Measurements from ENCODE around the gene ZFP64.
A peak's percentile ranks its signal among the peaks of the same experiment; 100 is the strongest.
"Not testable (repeated sequence)": the region's sequence is repeated elsewhere in the genome, so short reads cannot be mapped to it uniquely, and the experiment has no call there.

ZFP64 gene

DNA sequence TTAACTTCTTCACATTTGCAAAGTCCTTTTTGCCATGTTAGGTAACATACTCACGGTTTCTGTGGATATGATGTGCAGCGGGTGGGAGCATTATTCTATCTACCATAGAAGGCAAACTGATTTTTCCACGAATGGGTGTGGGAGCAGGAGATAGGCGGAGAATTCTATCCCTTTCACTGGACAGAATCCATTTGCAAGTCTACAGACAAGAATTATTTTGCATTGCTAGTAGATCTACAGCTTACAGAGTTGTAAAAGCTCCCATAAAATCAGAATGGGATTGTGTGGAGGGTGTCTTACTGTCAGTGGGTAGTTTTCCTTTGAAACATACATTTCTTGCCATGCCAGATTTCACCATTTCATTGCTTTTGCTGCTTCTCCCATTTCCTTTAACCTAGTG, 22.4 kb upstream of the ZFP64 start:
- Mint-ChIP-seq H3K4me1 (no peaks in the 10 kb centered on the region), H3K9me3 (peaks cover 12 to 23% of the 10 kb centered on the region in 2 donors), H3K4me3 (no peak overlapping the region), H3K27ac (no peak overlapping the region), H3K27me3 (peaks cover 41% of the 10 kb centered on the region)
- no peak for DNase-seq
- ATAC-seq = no peak

DNA sequence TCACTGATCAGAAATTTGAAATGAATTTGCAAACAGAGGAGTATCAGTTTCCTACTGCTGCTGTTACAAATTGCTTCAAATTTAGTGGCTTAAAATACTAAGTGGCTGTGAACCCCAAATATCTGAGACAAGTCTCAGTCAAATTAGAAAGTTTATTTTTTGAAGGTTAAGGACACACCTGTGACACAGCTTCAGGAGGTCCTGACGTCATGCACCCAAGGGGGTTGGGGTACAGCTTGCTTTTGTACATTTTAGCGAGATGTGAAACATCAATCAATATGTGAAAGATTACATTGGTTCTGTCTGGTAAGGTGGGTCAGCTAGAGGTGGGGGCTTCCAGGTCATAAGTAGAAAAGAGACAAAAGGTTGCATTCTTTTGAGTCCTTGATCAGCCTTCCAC, 21.4 kb upstream of the ZFP64 start:
- Mint-ChIP-seq H3K27me3 (peaks cover 44% of the 10 kb centered on the region), H3K4me1 (no peaks in the 10 kb centered on the region), H3K4me3 (no peak overlapping the region), H3K27ac (no peak overlapping the region), H3K9me3 (peaks cover 12 to 23% of the 10 kb centered on the region in 2 donors)
- DNase-seq = no peak
- no peak for ATAC-seq

DNA sequence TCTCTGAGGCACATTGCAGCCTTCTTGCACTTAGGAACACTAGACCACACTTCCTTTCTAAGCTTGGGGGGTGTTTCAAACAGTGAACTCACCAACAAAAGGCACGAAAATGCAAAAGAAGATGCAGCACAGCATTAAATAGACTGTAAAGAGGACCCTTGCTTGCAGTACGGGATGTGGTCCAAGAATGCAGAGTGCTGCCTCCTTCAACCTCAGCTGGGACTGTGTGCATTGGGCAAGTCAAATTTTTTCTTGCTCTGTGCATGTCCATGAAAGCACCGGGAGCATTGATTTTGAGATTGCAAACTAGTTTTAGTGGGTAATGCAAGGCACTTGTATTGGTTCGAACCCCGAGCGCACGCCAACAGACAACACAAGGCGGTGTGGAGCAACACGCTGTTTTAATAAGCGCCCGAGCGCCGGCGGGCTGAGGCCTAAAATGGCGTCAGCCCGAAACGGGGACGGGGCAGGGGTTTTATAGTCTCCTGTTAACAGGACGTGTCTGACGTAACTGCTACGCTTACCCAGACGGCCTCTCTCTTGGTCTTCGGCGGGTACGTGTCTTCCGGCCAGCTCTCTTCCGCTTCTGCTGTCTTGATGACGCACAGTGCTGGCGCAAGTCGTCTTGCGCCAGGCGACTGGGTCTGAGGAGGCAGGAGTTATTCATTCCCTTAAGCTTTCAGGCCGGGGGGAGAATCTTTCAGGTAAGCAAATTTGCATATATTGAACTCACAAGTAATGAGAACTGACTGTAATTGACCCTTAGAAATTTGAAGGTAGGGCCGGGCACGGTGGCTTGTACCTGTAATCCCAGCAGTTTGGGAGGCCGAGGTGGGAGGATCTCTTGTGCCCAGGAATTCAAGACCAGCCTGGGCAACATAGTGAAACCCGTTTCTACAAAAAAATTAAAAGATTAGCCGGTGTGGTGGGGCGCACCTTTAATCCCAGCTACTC, 18.7 kb upstream of the ZFP64 start:
- no peak for DNase-seq
- peaks cover 5 to 13% of the 10 kb centered on the region in 2 donors for H3K9me3 Mint-ChIP-seq
- no peaks in the 10 kb centered on the region for H3K4me1 Mint-ChIP-seq
- no peak overlapping the region for H3K27ac Mint-ChIP-seq
- H3K27me3 Mint-ChIP-seq = peaks cover 31% of the 10 kb centered on the region
- H3K4me3 Mint-ChIP-seq = no peak overlapping the region
- no peak for ATAC-seq

DNA sequence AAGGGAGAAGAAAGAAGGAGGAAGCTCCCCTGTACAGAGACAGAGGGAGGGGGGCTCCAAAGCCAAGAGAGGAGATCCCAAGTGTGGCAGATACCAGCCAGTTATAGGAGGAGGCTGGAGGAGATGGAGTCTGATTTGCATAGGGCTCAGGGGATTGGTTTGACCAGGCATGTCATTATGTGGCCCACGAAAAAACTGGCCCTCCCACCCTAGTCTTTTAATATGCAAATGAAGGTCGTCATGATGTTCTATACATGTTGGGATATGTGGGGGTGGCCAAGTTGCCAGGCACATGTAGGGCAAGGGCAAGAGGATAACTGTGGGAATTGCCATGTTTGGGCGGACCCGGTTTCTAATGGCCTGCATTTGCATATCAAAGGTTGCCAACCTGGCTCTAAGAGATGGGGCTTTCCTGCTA, 17.6 kb upstream of the ZFP64 start:
- ATAC-seq (no peak), DNase-seq (no peak)
- Mint-ChIP-seq H3K4me1 (no peaks in the 10 kb centered on the region), H3K27me3 (peaks cover 31% of the 10 kb centered on the region), H3K4me3 (no peak overlapping the region), H3K27ac (no peak overlapping the region), H3K9me3 (peaks cover 5 to 13% of the 10 kb centered on the region in 2 donors)

DNA sequence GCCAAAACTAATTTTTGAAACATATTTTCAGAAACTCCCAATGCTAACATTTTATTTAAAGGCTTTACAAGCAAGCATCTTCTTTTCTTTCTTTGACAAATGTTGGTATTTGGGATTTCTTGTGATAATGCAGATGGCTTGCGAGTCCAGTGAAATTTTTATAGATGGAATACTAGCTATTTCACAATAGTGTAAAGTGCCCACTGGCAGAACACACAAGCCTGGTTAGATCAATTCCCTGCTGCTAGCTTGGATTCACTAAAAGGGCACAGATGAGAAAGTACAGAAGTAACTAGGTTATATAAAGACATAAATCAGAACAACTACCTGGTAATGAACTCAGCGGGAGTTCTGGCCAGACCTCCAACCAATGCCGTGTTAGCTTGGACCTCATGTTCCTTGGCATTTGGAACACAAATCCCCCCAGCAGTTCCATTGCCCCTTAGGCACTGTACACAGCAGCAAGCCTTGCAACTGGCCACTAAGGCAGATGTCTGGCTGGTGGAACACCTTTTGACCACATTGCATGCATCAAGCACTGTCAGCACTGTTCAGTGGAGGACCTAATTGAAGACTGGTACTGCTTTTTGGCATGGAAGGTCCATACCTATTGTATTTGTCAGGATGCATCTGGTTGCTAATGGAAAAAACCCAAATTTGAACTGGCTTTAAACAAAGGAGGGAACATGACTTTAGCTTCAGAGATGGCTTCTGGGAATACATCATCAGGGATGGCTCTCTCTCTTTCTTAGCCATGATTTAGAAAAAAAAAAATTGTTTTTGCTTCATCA, 15.6 kb upstream of the ZFP64 start:
- Mint-ChIP-seq H3K4me1 (no peaks in the 10 kb centered on the region), H3K27ac (no peak overlapping the region), H3K9me3 (peaks cover 5 to 13% of the 10 kb centered on the region in 2 donors), H3K27me3 (peaks cover 11% of the 10 kb centered on the region), H3K4me3 (no peak overlapping the region)
- DNase-seq (no peak), ATAC-seq (no peak)

DNA sequence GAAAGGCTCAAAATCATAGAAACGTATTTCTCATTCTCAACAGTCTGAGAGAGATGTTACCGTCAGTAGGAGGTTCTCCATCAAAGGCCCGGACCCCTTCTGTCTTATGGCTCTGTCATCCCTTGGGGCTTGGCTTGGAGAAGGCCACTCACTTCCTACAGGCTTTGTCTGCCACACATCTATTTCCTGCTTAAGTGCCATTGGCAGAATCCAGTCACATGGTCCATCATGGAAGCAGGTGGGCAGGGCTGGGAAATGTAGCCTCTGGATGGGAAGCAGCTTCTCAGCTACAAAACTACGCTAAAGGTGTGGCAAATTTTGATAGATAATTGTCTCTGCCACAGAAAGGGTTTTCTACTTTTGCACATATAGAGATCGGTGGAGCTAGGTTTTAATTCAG, 12.6 kb upstream of the ZFP64 start:
- Mint-ChIP-seq H3K27me3 (peaks cover 8% of the 10 kb centered on the region), H3K4me1 (no peaks in the 10 kb centered on the region), H3K27ac (peak overlapping the region in 1 of 2 donors; percentile 20), H3K4me3 (no peak overlapping the region), H3K9me3 (no peaks in the 10 kb centered on the region)
- DNase-seq = no peak
- no peak for ATAC-seq

DNA sequence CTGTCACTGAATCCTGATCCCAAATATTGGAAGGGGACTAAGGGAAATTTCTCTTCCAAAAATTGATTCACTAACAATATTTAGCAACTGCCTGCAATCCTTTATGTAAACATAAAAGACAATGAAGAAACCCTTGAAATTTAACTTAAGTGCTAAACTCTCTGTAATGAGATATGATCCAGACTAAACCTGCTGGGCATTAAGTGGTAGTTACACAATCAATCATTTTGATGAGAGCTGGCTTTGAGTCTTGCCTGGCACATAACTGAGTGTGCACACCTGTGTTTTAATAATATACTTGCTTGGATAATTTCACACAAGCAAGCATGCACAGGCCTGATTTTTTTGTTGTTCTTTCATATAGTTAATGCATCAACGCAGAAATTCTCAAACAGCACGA, 9.8 kb upstream of the ZFP64 start:
- DNase-seq = no peak
- Mint-ChIP-seq H3K27ac (no peak overlapping the region), H3K4me1 (no peaks in the 10 kb centered on the region), H3K27me3 (no peaks in the 10 kb centered on the region), H3K9me3 (no peaks in the 10 kb centered on the region), H3K4me3 (no peak overlapping the region)
- no peak for ATAC-seq

DNA sequence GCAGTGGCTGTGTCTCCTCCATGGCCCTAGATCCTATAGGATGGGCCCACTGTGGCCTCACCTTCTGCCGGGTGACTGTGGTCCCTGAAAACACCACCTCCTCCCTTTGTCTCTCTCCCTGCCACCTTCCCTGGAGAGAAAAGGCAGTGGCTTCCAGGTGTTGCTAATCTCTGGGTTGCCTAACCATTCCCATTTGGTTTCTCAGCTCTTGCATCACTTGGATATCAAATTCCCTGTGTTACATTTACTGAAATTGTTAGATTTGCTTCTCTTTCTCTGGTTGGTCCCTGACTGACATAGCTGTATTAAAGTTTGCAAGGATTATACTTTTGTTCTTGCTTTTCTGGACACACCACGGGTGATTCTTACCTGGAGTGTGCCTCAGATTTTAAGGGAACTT, 9.3 kb upstream of the ZFP64 start:
- Mint-ChIP-seq H3K4me3 (no peak overlapping the region), H3K4me1 (no peaks in the 10 kb centered on the region), H3K27me3 (no peaks in the 10 kb centered on the region), H3K9me3 (no peaks in the 10 kb centered on the region), H3K27ac (peak overlapping the region in 1 of 2 donors; percentile 63)
- ATAC-seq (no peak), DNase-seq (no peak)

DNA sequence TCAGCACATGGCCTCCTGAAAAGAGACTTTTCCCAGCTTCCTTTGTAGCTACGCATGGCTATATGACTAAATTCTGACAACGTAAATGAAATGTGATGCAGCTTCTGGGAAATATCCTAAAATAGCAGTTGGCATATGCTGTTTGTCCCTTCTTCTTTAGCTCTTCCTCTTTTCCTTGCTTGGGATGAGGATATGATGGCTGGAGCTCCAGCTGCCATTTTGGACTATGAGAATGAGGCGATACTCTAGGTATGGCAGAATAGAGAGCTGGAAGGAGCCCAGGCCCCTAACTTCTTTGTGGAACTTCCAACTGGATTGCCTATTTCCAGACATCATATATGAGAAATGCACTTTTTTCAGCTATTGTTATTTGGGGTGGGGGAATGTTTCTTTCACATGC, 5.3 kb upstream of the ZFP64 start:
- Mint-ChIP-seq H3K4me1 (peaks cover 12% of the 10 kb centered on the region), H3K27ac (no peak overlapping the region), H3K27me3 (no peaks in the 10 kb centered on the region), H3K4me3 (no peak overlapping the region), H3K9me3 (no peaks in the 10 kb centered on the region)
- no peak for DNase-seq
- ATAC-seq = no peak

DNA sequence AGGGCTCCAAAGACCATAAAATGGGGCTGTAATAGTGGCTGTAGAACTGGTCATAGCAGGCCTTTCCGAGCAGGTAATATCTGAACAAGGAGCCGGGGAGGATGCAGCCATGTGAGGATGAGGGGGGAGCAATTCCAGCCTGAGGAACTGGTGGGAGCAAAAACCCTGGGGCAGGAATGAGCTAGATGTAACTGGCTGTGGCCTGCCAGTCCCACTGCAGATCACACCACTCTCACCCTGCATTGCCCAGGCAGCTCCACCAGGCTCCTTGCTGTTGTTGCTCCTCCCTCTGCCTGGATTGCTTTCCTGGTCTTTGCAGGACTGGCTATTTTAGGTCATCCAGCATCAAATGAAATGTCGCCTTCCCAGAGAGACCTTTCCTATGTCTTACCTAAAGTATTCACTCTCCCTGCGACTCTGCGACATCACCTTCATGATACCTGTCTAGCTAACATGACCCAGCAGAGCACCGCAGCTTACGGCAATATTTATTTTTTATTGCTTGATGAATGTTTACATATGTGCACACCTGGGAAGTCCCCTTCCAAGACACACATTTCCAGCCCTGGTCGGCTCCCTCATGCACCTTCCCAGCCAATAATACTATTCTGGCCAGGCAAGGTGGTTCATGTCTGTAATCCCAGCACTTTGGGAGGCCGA, 2.4 kb upstream of the ZFP64 start:
- H3K27ac Mint-ChIP-seq = peak overlapping the region in 1 of 2 donors; percentile 37
- no peak for ATAC-seq
- no peak for DNase-seq
- H3K9me3 Mint-ChIP-seq = no peaks in the 10 kb centered on the region
- H3K4me1 Mint-ChIP-seq = peaks cover 23% of the 10 kb centered on the region
- no peak overlapping the region for H3K4me3 Mint-ChIP-seq
- H3K27me3 Mint-ChIP-seq = no peaks in the 10 kb centered on the region

DNA sequence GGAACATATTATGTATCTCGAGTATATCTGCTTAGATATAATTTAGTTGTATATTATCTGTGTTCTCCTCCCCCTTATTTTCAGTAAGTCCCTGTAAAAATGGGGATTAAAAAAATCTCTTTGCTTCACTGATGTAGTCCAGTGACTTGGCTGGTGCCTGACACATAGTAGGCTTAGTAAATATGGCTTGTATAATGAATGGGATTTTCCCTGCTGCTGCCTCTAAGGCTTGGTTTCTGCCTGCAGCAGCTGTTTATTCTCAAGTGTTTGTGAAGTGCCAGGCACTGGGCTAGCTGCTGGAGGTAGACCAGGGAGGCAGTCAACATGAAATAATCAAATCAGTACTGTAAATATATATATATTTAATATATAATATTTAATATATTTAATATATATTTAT, 1.6 kb upstream of the ZFP64 start:
- Mint-ChIP-seq H3K9me3 (no peaks in the 10 kb centered on the region), H3K27me3 (no peaks in the 10 kb centered on the region), H3K4me3 (peak overlapping the region; percentile 82 to 85), H3K27ac (peak overlapping the region in 1 of 2 donors; percentile 87), H3K4me1 (peaks cover 23% of the 10 kb centered on the region)
- DNase-seq (no peak), ATAC-seq (no peak)

DNA sequence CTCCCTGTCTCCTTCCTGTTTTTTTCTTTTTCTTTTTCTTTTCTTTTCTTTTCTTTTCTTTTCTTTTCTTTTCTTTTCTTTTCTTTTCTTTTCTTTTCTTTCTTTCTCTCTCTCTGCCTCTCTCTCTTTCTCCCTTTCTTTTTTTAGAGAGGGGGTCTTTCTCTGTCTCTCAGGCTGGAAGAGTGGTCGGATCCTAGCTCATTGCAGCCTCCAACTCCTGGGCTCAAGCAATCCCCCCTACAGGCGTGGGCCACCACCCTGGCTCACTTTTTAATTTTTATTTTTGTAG, 1.1 kb upstream of the ZFP64 start:
- not testable (repeated sequence) for ATAC-seq
- peak overlapping the region; percentile 87 to 97 for H3K27ac Mint-ChIP-seq

DNA sequence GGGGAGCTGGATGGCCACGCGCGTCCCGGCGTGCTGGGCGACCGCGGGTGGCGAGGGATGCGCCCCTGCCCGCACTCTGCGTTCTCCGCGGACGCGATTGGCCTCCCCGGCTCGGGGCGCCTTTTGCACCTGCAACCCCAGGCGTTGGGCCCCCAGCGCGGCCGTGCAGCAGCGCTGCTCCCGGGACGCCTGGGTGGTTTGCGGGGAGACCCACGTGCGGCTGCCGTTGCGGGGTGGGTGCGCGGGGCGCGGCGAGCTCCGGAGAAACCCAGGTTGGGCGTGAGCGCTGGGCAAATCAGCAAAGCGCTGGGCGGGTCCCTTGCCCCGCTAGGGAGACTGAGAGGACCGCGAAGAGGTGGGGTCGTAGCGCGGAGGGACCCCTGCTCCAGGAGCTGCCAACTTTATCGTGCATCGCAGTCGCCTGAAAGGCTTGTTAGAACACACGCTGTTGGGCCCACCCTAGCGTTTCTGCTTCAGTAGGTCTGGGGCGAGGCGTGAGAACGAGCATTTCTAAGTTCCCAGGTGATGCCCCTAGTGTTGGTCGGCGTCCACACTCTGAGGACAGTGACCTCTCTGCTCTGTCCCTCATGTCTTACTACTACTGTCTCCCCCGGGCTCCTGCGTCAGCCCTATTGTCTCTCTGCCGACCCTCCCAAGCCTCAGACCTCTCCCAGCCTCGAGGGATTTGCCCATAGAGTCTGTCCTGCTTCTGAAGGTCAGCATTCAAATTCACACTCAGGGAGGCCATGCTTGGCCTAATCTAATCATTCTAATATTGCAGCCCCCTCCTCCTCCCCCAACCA, 538 bp upstream of the ZFP64 start:
- Mint-ChIP-seq H3K27ac (peak overlapping the region; percentile 87 to 97), H3K4me3 (peak overlapping the region; percentile 82 to 85), H3K4me1 (peaks cover 23% of the 10 kb centered on the region), H3K27me3 (no peaks in the 10 kb centered on the region), H3K9me3 (no peaks in the 10 kb centered on the region)
- DNase-seq = peak; percentile 65 to 70
- ATAC-seq = peak; percentile 73

More for the DNA sequence above, 1.1 kb upstream of the ZFP64 start:
- peak overlapping the region; percentile 82 to 85 for H3K4me3 Mint-ChIP-seq
- not testable (repeated sequence) for H3K27me3 Mint-ChIP-seq, H3K9me3 Mint-ChIP-seq, DNase-seq
- peaks cover 23% of the 10 kb centered on the region for H3K4me1 Mint-ChIP-seq

DNA sequence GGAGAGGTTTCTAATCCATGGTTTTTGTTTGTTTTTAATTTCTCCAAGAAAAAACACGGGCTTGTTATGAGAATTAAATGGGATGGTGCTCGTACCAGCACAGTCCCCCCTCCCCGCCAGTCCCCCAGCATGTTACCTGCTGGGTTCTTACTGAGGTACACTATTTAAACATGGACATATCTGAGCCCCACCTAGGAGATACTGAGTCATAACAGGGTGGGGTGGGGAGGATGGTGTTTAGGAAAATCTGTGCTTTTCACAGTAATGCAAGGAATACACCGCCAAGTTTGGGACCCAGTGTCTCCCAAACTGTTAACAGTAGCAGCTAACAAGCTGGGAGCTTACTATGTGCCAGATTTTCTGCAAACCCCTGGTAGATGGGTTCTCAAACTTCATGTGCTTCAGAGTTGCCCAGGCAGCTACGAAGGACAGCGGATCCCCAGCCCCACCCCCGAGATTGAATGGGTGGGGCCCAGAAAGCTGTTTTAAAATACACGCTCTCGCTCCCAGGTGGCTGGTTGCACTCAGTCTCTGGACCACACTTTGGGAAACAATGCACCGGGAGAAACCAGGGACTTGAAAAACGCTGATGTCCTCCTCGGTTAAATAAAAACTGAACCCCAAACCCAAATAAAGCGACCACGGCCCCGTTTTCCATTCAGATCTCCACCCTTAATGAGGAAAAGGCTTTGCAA, 995 bp downstream of the ZFP64 start:
- peak; percentile 23 to 41 for DNase-seq

More for the DNA sequence above, 995 bp downstream of the ZFP64 start:
- Mint-ChIP-seq H3K9me3 (no peaks in the 10 kb centered on the region), H3K27me3 (no peaks in the 10 kb centered on the region), H3K27ac (peak overlapping the region; percentile 94 to 96), H3K4me3 (peak overlapping the region; percentile 82 to 85), H3K4me1 (peaks cover 23% of the 10 kb centered on the region)
- ATAC-seq = peak; percentile 45
